Measurements from ENCODE around the gene TTC28. TPM values are rescaled to one million over a fixed set of nuclear protein-coding genes. Genes with fewer than 3 reads are reported as not detected.

Gene TTC28
- polyA plus RNA-seq, 3 donors from 2014 or later = 0.03 to 0.65 TPM; not detected in 1

- Mint-ChIP-seq H3K27me3 (ENCODE audit: low read depth in 3 of 3) (peaks cover 1 to 5% (median 3%) of the 10 kb centered on the region in 3 donors), H3K4me3 (no peak overlapping the region), H3K36me3 (no peaks in the 10 kb centered on the region), H3K27ac (no peak overlapping the region), H3K9me3 (no peaks in the 10 kb centered on the region), H3K4me1 (no peaks in the 10 kb centered on the region)
- no peak for DNase-seq
These were observed 262.2 kb downstream of the TTC28 start for GRCh38 chr22:28417431-28417830.

GRCh38 chr22:28414913-28415312 is 264.7 kb downstream of the TTC28 start:
- no peak overlapping the region for H3K4me3 Mint-ChIP-seq
- DNase-seq = no peak

DNA sequence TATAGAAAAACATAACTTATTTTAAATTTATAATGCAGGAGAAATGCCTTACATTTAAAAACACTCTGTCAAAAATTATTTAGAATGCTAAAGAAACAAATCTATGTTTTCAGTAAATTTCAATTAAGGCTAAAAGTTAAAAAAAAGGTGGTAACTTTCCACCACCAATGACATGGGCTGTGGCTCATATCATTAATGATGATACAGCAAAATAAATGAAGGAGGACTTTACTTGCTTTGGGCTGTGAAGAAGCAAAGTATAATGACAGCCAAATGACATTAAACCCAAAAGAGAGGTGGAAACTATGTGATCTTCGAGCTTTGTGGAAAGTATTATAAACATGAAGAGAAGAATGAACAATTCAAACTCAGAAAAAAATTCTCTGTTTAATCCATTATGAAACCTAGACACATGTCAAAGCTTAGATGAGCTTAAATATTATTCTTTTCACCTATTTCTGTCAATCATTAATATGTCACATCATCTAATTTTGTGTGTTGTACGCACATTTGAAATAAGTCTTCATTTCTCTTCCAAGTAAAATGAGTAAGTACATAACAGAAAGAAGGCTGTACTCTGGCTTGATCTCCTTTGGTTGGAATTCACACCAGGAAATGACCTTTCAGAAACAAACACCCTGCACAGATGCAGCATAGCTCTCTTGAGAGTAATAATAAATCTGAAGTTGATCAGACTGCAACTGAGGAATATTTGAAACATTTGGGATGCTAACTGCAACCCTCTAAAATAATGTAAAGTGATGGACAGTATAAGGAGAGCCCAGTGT is 265.8 kb downstream of the TTC28 start:
- no peak for DNase-seq
- Mint-ChIP-seq H3K27me3 (ENCODE audit: low read depth in 3 of 3) (peaks cover 2 to 10% (median 3%) of the 10 kb centered on the region in 3 donors), H3K9me3 (no peaks in the 10 kb centered on the region), H3K4me3 (no peak overlapping the region), H3K27ac (no peak overlapping the region), H3K4me1 (no peaks in the 10 kb centered on the region), H3K36me3 (no peaks in the 10 kb centered on the region)

More at GRCh38 chr22:28414913-28415312, 264.7 kb downstream of the TTC28 start:
- Mint-ChIP-seq H3K27ac (no peak overlapping the region), H3K9me3 (no peaks in the 10 kb centered on the region), H3K27me3 (ENCODE audit: low read depth in 3 of 3) (peaks cover 2 to 10% (median 3%) of the 10 kb centered on the region in 3 donors), H3K4me1 (no peaks in the 10 kb centered on the region), H3K36me3 (no peaks in the 10 kb centered on the region)

- H3K4me3 Mint-ChIP-seq = no peak overlapping the region
- H3K9me3 Mint-ChIP-seq = no peaks in the 10 kb centered on the region
- DNase-seq = no peak
- H3K27me3 Mint-ChIP-seq (ENCODE audit: low read depth in 3 of 3) = peaks cover 2 to 10% (median 3%) of the 10 kb centered on the region in 3 donors
- no peak overlapping the region for H3K27ac Mint-ChIP-seq
- no peaks in the 10 kb centered on the region for H3K36me3 Mint-ChIP-seq
- H3K4me1 Mint-ChIP-seq = no peaks in the 10 kb centered on the region
These were observed 267.5 kb downstream of the TTC28 start for GRCh38 chr22:28412109-28412508.

GRCh38 chr22:28411125-28411524 is 268.5 kb downstream of the TTC28 start:
- no peak for DNase-seq
- no peaks in the 10 kb centered on the region for H3K4me1 Mint-ChIP-seq
- H3K9me3 Mint-ChIP-seq = no peaks in the 10 kb centered on the region
- H3K36me3 Mint-ChIP-seq = no peaks in the 10 kb centered on the region
- H3K4me3 Mint-ChIP-seq = no peak overlapping the region
- H3K27me3 Mint-ChIP-seq (ENCODE audit: low read depth in 3 of 3) = peaks cover 2 to 10% (median 3%) of the 10 kb centered on the region in 3 donors
- H3K27ac Mint-ChIP-seq = no peak overlapping the region

GRCh38 chr22:28410050-28410816 is 269.4 kb downstream of the TTC28 start:
- no peak overlapping the region for H3K27ac Mint-ChIP-seq
- DNase-seq = no peak
- H3K4me3 Mint-ChIP-seq = no peak overlapping the region
- H3K27me3 Mint-ChIP-seq (ENCODE audit: low read depth in 3 of 3) = peaks cover 2 to 10% (median 3%) of the 10 kb centered on the region in 3 donors
- no peaks in the 10 kb centered on the region for H3K4me1 Mint-ChIP-seq
- no peaks in the 10 kb centered on the region for H3K36me3 Mint-ChIP-seq
- H3K9me3 Mint-ChIP-seq = no peaks in the 10 kb centered on the region

DNA sequence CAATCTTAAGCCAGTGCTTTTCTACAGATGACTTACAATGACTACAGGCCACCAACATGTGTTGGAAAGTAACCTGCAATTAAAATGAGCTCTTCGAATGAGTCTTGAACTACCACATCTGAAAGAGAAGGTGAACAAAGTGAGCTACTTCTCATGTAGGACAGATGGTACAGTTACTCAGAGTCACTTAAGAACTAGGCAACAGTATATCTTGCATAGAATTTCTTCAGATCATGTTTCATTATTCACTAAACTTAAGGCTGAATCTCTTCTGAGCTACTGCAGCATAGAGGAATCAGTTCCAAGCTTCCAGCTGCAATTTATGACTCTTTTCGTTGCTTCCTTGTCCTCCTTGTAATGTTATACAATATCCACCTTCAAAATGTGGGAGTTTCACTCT is 270.9 kb downstream of the TTC28 start:
- Mint-ChIP-seq H3K4me3 (no peak overlapping the region), H3K4me1 (no peaks in the 10 kb centered on the region), H3K9me3 (no peaks in the 10 kb centered on the region), H3K27me3 (ENCODE audit: low read depth in 3 of 3) (peaks cover 0 to 5% (median 2%) of the 10 kb centered on the region in 3 donors), H3K36me3 (no peaks in the 10 kb centered on the region), H3K27ac (no peak overlapping the region)
- no peak for DNase-seq

DNA sequence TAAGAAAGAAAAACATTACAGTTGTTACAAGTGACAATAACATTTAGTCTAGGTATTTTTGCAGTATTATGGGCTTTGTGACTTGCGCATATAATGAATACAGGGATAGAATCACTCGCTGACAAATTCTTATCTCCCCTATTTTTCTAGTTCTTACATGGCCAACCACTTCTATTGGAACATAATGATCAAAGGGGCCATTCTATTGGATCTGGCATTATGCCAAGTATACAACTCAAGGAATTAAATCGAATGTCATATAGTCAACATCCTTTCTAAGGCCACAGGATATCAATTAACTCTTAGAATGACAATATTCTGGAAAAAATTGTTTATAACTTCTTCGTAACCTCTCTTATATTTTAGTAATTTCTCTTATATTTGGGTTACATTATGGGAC is 272.0 kb downstream of the TTC28 start:
- no peaks in the 10 kb centered on the region for H3K4me1 Mint-ChIP-seq
- no peaks in the 10 kb centered on the region for H3K36me3 Mint-ChIP-seq
- no peak for DNase-seq
- H3K27ac Mint-ChIP-seq = no peak overlapping the region
- no peak overlapping the region for H3K4me3 Mint-ChIP-seq
- H3K27me3 Mint-ChIP-seq (ENCODE audit: low read depth in 3 of 3) = peaks cover 0 to 5% (median 2%) of the 10 kb centered on the region in 3 donors
- H3K9me3 Mint-ChIP-seq = no peaks in the 10 kb centered on the region

GRCh38 chr22:28406246-28406645 is 273.4 kb downstream of the TTC28 start:
- no peak for DNase-seq
- Mint-ChIP-seq H3K27me3 (ENCODE audit: low read depth in 3 of 3) (peaks cover 0 to 5% (median 2%) of the 10 kb centered on the region in 3 donors), H3K4me1 (no peaks in the 10 kb centered on the region), H3K36me3 (no peaks in the 10 kb centered on the region), H3K4me3 (no peak overlapping the region), H3K9me3 (no peaks in the 10 kb centered on the region), H3K27ac (no peak overlapping the region)

- H3K4me3 Mint-ChIP-seq = no peak overlapping the region
- peaks cover 0 to 5% (median 2%) of the 10 kb centered on the region in 3 donors for H3K27me3 Mint-ChIP-seq (ENCODE audit: low read depth in 3 of 3)
- no peaks in the 10 kb centered on the region for H3K4me1 Mint-ChIP-seq
- H3K9me3 Mint-ChIP-seq = no peaks in the 10 kb centered on the region
- H3K36me3 Mint-ChIP-seq = no peaks in the 10 kb centered on the region
- no peak overlapping the region for H3K27ac Mint-ChIP-seq
- DNase-seq = no peak
These were observed 274.1 kb downstream of the TTC28 start for GRCh38 chr22:28405588-28405987.

- no peaks in the 10 kb centered on the region for H3K4me1 Mint-ChIP-seq
- H3K4me3 Mint-ChIP-seq = no peak overlapping the region
- H3K27me3 Mint-ChIP-seq (ENCODE audit: low read depth in 3 of 3) = peaks cover 0 to 3% (median 0%) of the 10 kb centered on the region in 3 donors
- no peak overlapping the region for H3K27ac Mint-ChIP-seq
- DNase-seq = no peak
- H3K9me3 Mint-ChIP-seq = no peaks in the 10 kb centered on the region
- H3K36me3 Mint-ChIP-seq = no peaks in the 10 kb centered on the region
These were observed 277.1 kb downstream of the TTC28 start for GRCh38 chr22:28402539-28402938.

DNA sequence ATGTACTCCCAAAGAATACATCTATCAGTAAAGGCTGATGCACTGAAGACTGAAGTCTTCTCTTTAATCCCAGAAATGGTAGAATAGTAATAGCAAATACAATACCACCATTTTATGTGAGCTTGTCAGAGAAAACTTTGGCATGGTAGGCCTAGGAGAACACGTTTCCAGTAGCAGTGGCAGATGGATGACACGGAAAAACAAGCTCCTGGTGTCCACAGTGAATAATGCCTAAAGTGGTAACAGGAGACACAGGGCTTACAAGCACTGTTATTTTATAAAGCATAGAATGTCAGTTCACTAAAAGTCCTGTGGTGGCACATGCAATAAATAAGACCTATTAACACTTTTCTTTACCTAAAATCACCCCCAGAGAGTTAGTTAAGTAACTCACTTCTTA is 277.6 kb downstream of the TTC28 start:
- Mint-ChIP-seq H3K36me3 (no peaks in the 10 kb centered on the region), H3K4me3 (no peak overlapping the region), H3K27ac (no peak overlapping the region), H3K4me1 (no peaks in the 10 kb centered on the region), H3K27me3 (ENCODE audit: low read depth in 3 of 3) (peaks cover 0 to 3% (median 0%) of the 10 kb centered on the region in 3 donors), H3K9me3 (no peaks in the 10 kb centered on the region)
- DNase-seq = no peak

DNA sequence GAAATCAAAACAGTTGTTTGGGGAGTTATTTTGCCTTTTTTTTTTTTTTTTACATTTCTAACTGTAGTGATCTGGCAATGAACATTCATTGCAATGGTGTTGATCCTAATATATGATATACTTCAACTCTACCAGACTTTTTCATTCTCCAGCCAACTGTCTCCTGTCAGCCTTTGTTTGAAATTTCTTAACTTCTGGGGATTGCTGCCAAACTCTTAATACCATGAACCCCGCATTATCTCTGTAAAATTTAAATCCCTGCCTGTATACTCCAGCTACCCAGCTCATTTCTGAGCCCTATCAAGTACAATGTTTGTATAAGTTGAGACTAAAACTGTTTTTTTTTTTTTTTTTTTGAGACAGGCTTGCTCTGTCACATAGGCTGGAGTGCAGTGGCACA is 280.7 kb downstream of the TTC28 start:
- no peaks in the 10 kb centered on the region for H3K9me3 Mint-ChIP-seq
- no peaks in the 10 kb centered on the region for H3K36me3 Mint-ChIP-seq
- no peak overlapping the region for H3K4me3 Mint-ChIP-seq
- H3K27ac Mint-ChIP-seq = no peak overlapping the region
- H3K27me3 Mint-ChIP-seq (ENCODE audit: low read depth in 3 of 3) = peaks cover 0 to 5% (median 2%) of the 10 kb centered on the region in 3 donors
- no peak for DNase-seq
- no peaks in the 10 kb centered on the region for H3K4me1 Mint-ChIP-seq

GRCh38 chr22:28398355-28398754 is 281.3 kb downstream of the TTC28 start:
- H3K27me3 Mint-ChIP-seq (ENCODE audit: low read depth in 3 of 3) = peaks cover 0 to 5% (median 3%) of the 10 kb centered on the region in 3 donors
- DNase-seq = no peak
- no peak overlapping the region for H3K27ac Mint-ChIP-seq
- no peaks in the 10 kb centered on the region for H3K36me3 Mint-ChIP-seq
- H3K4me3 Mint-ChIP-seq = no peak overlapping the region
- no peaks in the 10 kb centered on the region for H3K4me1 Mint-ChIP-seq
- H3K9me3 Mint-ChIP-seq = no peaks in the 10 kb centered on the region
